ENCODE data around the gene TRAF4.
"Not testable (repeated sequence)": the region's sequence is repeated elsewhere in the genome, so short reads cannot be mapped to it uniquely, and the experiment has no call there.

TRAF4 gene

GRCh38 chr17:28716740-28717577 is 26.9 kb upstream of the TRAF4 start:
- DNase-seq (ENCODE audit: low read depth in 2 of 2): peak; percentile 42 to 65
- TF ChIP-seq, protein P1, sequence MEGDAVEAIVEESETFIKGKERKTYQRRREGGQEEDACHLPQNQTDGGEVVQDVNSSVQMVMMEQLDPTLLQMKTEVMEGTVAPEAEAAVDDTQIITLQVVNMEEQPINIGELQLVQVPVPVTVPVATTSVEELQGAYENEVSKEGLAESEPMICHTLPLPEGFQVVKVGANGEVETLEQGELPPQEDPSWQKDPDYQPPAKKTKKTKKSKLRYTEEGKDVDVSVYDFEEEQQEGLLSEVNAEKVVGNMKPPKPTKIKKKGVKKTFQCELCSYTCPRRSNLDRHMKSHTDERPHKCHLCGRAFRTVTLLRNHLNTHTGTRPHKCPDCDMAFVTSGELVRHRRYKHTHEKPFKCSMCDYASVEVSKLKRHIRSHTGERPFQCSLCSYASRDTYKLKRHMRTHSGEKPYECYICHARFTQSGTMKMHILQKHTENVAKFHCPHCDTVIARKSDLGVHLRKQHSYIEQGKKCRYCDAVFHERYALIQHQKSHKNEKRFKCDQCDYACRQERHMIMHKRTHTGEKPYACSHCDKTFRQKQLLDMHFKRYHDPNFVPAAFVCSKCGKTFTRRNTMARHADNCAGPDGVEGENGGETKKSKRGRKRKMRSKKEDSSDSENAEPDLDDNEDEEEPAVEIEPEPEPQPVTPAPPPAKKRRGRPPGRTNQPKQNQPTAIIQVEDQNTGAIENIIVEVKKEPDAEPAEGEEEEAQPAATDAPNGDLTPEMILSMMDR (IDR thresholded peaks at IDR 0.05; ENCODE audit: low read depth, low read length): no peak
- peak overlapping the region; percentile 78 to 96 for H3K4me3 ChIP-seq (replicated peaks in 1 of 2; ENCODE audit: low read depth in 2 of 2, low read length in 2 of 2)

- peak within 1 kb of the TSS; percentile 78 to 96 for H3K4me3 ChIP-seq (replicated peaks in 1 of 2; ENCODE audit: low read depth in 2 of 2, low read length in 2 of 2)
- TF ChIP-seq, protein P1 (IDR thresholded peaks at IDR 0.05; ENCODE audit: low read depth, low read length): no peak
- peak; percentile 80 to 95 for DNase-seq (ENCODE audit: low read depth in 2 of 2)
Observed at GRCh38 chr17:28717578-28718332, 26.1 kb upstream of the TRAF4 start, which contains the start of gene RAB34. TSS of gene RAB34 (minus strand) at chr17:28717868. CDS start at chr17:28717266, 602 bp downstream.

DNA sequence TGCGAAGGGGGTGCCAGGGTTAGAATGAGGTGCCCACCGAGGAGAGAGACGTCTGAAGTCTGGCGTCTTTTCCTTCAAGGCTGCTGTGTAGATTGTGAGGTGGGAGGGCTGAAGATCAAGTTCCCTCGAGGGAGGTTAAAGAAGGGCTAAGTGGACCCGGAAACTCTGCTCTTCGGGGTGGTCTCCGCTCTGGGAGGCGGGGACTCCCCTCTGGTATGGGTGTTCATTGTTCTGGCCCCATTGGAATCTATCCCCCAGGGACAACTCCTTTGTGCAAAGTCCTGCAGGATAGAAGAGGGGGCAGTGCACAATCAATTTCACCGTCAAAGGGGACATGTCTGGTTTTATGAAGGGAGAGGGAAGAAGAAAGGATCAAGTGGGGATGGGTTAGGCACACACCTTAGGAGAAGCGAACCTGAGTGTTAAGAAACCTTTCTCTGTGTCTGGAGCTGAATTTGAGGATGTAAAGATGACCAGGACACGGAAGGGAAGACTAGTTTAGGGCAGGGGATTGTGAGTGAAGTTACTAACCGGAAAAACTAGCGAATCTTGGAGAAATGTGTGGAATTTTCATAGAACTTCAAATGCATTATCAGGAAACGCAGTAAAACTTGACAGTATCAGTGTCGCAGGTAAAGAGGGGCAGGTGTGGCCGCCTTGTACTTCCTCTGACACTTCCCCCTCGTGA is 25.3 kb upstream of the TRAF4 start:
- TF ChIP-seq, protein P1 (IDR thresholded peaks at IDR 0.05; ENCODE audit: low read depth, low read length): no peak
- peak overlapping the region; percentile 78 to 96 for H3K4me3 ChIP-seq (replicated peaks in 1 of 2; ENCODE audit: low read depth in 2 of 2, low read length in 2 of 2)
- DNase-seq (ENCODE audit: low read depth in 2 of 2): peak; percentile 44 to 67

GRCh38 chr17:28719021-28719433 is 24.8 kb upstream of the TRAF4 start:
- TF ChIP-seq, protein P1 (IDR thresholded peaks at IDR 0.05; ENCODE audit: low read depth, low read length): no peak
- no peak for DNase-seq (ENCODE audit: low read depth in 2 of 2)
- H3K4me3 ChIP-seq (replicated peaks in 1 of 2; ENCODE audit: low read depth in 2 of 2, low read length in 2 of 2): peak overlapping the region; percentile 96

DNA sequence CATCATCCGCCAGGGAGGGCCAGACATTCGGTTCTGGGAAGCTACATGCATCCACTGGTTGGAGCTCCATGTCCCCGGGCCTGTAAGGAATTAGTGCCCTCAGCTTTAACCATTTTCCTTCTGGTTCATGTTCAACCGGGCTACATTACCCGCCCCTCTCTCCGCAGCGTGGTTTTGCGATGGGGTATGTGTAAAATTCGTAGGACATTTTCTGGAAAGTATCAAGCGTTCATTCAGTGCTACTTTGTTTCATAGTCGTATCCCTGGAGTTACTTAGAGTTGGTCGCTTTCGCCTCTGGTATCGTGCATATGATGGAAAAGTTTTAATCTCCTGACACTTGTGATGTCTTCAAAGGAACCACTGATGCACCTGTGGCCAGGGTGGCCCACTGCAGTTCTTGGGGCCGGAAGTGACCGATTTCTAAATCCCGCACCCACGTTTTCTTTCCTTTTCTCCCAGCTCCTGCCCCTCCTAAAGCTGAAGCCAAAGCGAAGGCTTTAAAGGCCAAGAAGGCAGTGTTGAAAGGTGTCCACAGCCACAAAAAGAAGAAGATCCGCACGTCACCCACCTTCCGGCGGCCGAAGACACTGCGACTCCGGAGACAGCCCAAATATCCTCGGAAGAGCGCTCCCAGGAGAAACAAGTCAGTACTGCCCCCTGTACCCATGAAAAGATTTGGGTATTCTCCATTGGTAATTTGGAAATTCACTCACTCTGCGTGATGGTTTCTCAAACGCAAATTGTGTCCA is 23.4 kb upstream of the TRAF4 start:
- TF ChIP-seq, protein P1 (IDR thresholded peaks at IDR 0.05; ENCODE audit: low read depth, low read length): peak; percentile 19
- H3K4me3 ChIP-seq (replicated peaks in 1 of 2; ENCODE audit: low read depth in 2 of 2, low read length in 2 of 2): peak overlapping the region; percentile 96
- DNase-seq (ENCODE audit: low read depth in 2 of 2): peak in 1 of 2 donors; percentile 20

DNA sequence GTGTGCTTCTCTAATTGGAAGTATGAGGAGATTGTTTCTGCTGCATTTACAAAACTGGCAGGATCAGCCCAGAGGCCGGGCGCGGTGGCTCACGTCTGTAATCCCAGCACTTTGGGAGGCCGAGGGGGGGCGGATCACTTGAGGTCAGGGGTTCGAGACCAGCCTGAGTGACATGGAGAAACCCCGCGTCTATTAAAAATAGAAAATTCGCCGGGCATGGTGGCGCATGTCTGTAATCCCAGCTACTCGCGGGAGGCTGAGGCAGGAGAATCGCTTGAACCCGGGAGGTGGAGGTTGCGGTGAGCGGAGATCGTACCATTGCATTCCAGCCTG is 22.8 kb upstream of the TRAF4 start:
- peak overlapping the region; percentile 96 for H3K4me3 ChIP-seq (replicated peaks in 1 of 2; ENCODE audit: low read depth in 2 of 2, low read length in 2 of 2)
- not testable (repeated sequence) for DNase-seq (ENCODE audit: low read depth in 2 of 2)

All from cardiac fibroblast (primary cell).